GM10266 (cell line): ENCODE data around the gene WDR20.

ENCODE experiments used
- DNase-seq: peaks from one replicate; pipeline ENCODE4 v3.0.0; 2012; ENCODE audit errors: extremely low spot score
- CTCF ChIP-seq: IDR thresholded peaks from 2 replicates; pipeline ENCODE4 v1.5.1; 2012; ENCODE audit warnings: mild to moderate bottlenecking, low read depth; ENCODE audit not compliant: control insufficient read depth, insufficient read depth; ENCODE audit errors: missing control alignments

Gene WDR20

GRCh38 chr14:102201776-102202175 lies 62.1 kb downstream of the WDR20 start:
- TF ChIP-seq CTCF: no peak
- DNase-seq: no peak

- TF ChIP-seq CTCF: no peak
- DNase-seq: no peak
Observed at GRCh38 chr14:102202944-102203343, 63.2 kb downstream of the WDR20 start.

- no peak for TF ChIP-seq CTCF
- no peak for DNase-seq
Observed at GRCh38 chr14:102203382-102203781, 63.7 kb downstream of the WDR20 start.

- TF ChIP-seq CTCF: no peak
- DNase-seq: no peak
Observed at GRCh38 chr14:102205560-102205959, 65.9 kb downstream of the WDR20 start.

- DNase-seq: no peak
- no peak for TF ChIP-seq CTCF
Observed at GRCh38 chr14:102206918-102207317, 67.2 kb downstream of the WDR20 start.

GRCh38 chr14:102207831-102208365 lies 68.2 kb downstream of the WDR20 start:
- no peak for DNase-seq
- no peak for TF ChIP-seq CTCF

GRCh38 chr14:102208741-102209140 lies 69.0 kb downstream of the WDR20 start:
- no peak for TF ChIP-seq CTCF
- DNase-seq: no peak
